CD8-positive, alpha-beta memory T cell (primary cell): ENCODE measurements around the gene ESR1. TPM values are rescaled to one million over a fixed set of nuclear protein-coding genes. Genes with fewer than 3 reads are reported as not detected.
A peak's percentile ranks its signal among the peaks of the same experiment; 100 is the strongest.
"Not testable (repeated sequence)": the region's sequence is repeated elsewhere in the genome, so short reads cannot be mapped to it uniquely, and the experiment has no call there.

ENCODE experiments used
- CTCF ChIA-PET: fragments of 350-600 bp; sonication (Branson Sonifier 250); formaldehyde crosslinking; loops from one replicate; lab custom pipeline; 2021; ENCODE audit warnings: antibody characterized with exemption; lab: Charles Lee
- POLR2A ChIA-PET: fragments of 350-600 bp; sonication (Branson Sonifier 250); formaldehyde crosslinking; loops from one replicate; lab custom pipeline; 2021; ENCODE audit warnings: antibody characterized with exemption; lab: Charles Lee
- DNase-seq, 5 donors: peaks; one replicate each; pipeline versions ENCODE4 v3.0.0 to v3.0.0-alpha.2; 2020 to 2022; ENCODE audit warnings: mixed read lengths in 1 of 5
- H3K27ac ChIP-seq: one replicate; pipeline ENCODE4 v1.7.0; 2013; ENCODE audit warnings: low read depth, mild to moderate bottlenecking, low read length, moderate library complexity
- H3K27me3 ChIP-seq: 2 replicates; pipeline ENCODE4 v1.7.0; 2013; ENCODE audit warnings: low read length, mild to moderate bottlenecking; ENCODE audit not compliant: insufficient read depth, poor library complexity, severe bottlenecking
- H3K36me3 ChIP-seq: 2 replicates; pipeline ENCODE4 v1.7.0; 2013; ENCODE audit warnings: mild to moderate bottlenecking, low read length, moderate library complexity; ENCODE audit not compliant: insufficient read depth
- H3K4me1 ChIP-seq: 2 replicates; pipeline ENCODE4 v1.7.0; 2013; ENCODE audit warnings: mild to moderate bottlenecking, low read length, moderate library complexity; ENCODE audit not compliant: insufficient read depth
- H3K4me3 ChIP-seq: 2 replicates; pipeline ENCODE4 v1.7.0; 2013; ENCODE audit warnings: mild to moderate bottlenecking, low read length
- H3K9me3 ChIP-seq: 2 replicates; pipeline ENCODE4 v1.7.0; 2013; ENCODE audit warnings: mild to moderate bottlenecking, low read length
- H3K27ac Mint-ChIP-seq, 8 donors: one replicate each; pipeline ENCODE4 v1.8.0; 2020 to 2021; ENCODE audit warnings: mixed read lengths in 8 of 8, mild to moderate bottlenecking in 6 of 8, inconsistent platforms in 3 of 8, moderate library complexity in 3 of 8
- H3K27me3 Mint-ChIP-seq, 2 donors: one replicate each; pipeline ENCODE4 v1.8.0; 2020 to 2021; ENCODE audit warnings: mixed read lengths in 2 of 2, mild to moderate bottlenecking in 1 of 2, moderate library complexity in 1 of 2
- H3K36me3 Mint-ChIP-seq, 3 donors: one replicate each; pipeline ENCODE4 v1.8.0; 2020 to 2021; ENCODE audit warnings: mixed read lengths in 3 of 3, inconsistent platforms in 1 of 3, mild to moderate bottlenecking in 1 of 3
- H3K4me1 Mint-ChIP-seq, 3 donors: one replicate each; pipeline ENCODE4 v1.8.0; 2020 to 2021; ENCODE audit warnings: mixed read lengths in 3 of 3, inconsistent platforms in 1 of 3, mild to moderate bottlenecking in 1 of 3
- H3K4me3 Mint-ChIP-seq, 7 donors: one replicate each; pipeline ENCODE4 v1.8.0; 2020 to 2021; ENCODE audit warnings: mixed read lengths in 7 of 7, mild to moderate bottlenecking in 6 of 7, moderate library complexity in 4 of 7, inconsistent platforms in 2 of 7
- H3K9me3 Mint-ChIP-seq, 5 donors: one replicate each; pipeline ENCODE4 v1.8.0; 2020 to 2022; ENCODE audit warnings: mixed read lengths in 5 of 5, mild to moderate bottlenecking in 3 of 5, moderate library complexity in 2 of 5, inconsistent platforms in 1 of 5
- polyA plus RNA-seq: library from polyadenylated mRNA; unstranded; fragments of 300-500 nt; fragmentation: Illumina TruSeq; gene quantifications from one replicate; pipeline ENCODE4 v1.2.3, GENCODE V29; 2021
- total RNA-seq, 2 experiments: library from RNA; stranded (reverse); gene quantifications; one replicate each; pipeline ENCODE4 v1.2.3, GENCODE V29; 2021

Gene ESR1
- total and polyA plus RNA-seq, 3 experiments from 2014 or later: 0.15 to 1.2 TPM; not detected in 1

- Histone ChIP-seq H3K4me3 (no peak overlapping the region), H3K9me3 (no peaks in the 10 kb centered on the region), H3K27ac (no peak overlapping the region), H3K4me1 (no peaks in the 10 kb centered on the region), H3K27me3 (no peaks in the 10 kb centered on the region), H3K36me3 (no peaks in the 10 kb centered on the region)
- Mint-ChIP-seq H3K9me3 (no peaks in the 10 kb centered on the region), H3K36me3 (no peaks in the 10 kb centered on the region), H3K4me3 (no peak overlapping the region), H3K4me1 (no peaks in the 10 kb centered on the region), H3K27ac (no peak overlapping the region), H3K27me3 (peaks cover 0 to 3% of the 10 kb centered on the region in 2 donors)
- DNase-seq: no peak
- POLR2A ChIA-PET: no interaction called here
- CTCF ChIA-PET: no interaction called here
Measured at GRCh38 chr6:151881231-151881630, 73.7 kb downstream of the ESR1 start.

- ChIA-PET CTCF (no interaction called here), POLR2A (no interaction called here)
- Histone ChIP-seq H3K9me3 (no peaks in the 10 kb centered on the region), H3K4me3 (no peak overlapping the region), H3K36me3 (no peaks in the 10 kb centered on the region), H3K27ac (no peak overlapping the region), H3K27me3 (no peaks in the 10 kb centered on the region), H3K4me1 (no peaks in the 10 kb centered on the region)
- Mint-ChIP-seq H3K27me3 (peaks cover 0 to 3% of the 10 kb centered on the region in 2 donors), H3K27ac (no peak overlapping the region), H3K4me1 (no peaks in the 10 kb centered on the region), H3K4me3 (no peak overlapping the region), H3K9me3 (no peaks in the 10 kb centered on the region), H3K36me3 (no peaks in the 10 kb centered on the region)
- DNase-seq: no peak
Measured at GRCh38 chr6:151882206-151882605, 74.7 kb downstream of the ESR1 start.

GRCh38 chr6:151885234-151885633, 77.8 kb downstream of the ESR1 start:
- H3K27ac ChIP-seq: no peak overlapping the region
- H3K4me3 ChIP-seq: no peak overlapping the region
- H3K27ac Mint-ChIP-seq: no peak overlapping the region
- H3K4me1 ChIP-seq: no peaks in the 10 kb centered on the region
- ChIA-PET POLR2A (no interaction called here), CTCF (no interaction called here)
- H3K27me3 Mint-ChIP-seq: peaks cover 0 to 3% of the 10 kb centered on the region in 2 donors
- H3K36me3 ChIP-seq: no peaks in the 10 kb centered on the region
- no peak for DNase-seq
- no peaks in the 10 kb centered on the region for H3K27me3 ChIP-seq
- no peaks in the 10 kb centered on the region for H3K4me1 Mint-ChIP-seq
- H3K4me3 Mint-ChIP-seq: no peak overlapping the region
- H3K9me3 ChIP-seq: no peaks in the 10 kb centered on the region
- H3K9me3 Mint-ChIP-seq: no peaks in the 10 kb centered on the region
- H3K36me3 Mint-ChIP-seq: no peaks in the 10 kb centered on the region

- H3K4me1 ChIP-seq: no peaks in the 10 kb centered on the region
- no peak overlapping the region for H3K27ac ChIP-seq
- CTCF ChIA-PET: no interaction called here
- peaks cover 0 to 8% (median 2%) of the 10 kb centered on the region in 5 donors for H3K9me3 Mint-ChIP-seq
- no peaks in the 10 kb centered on the region for H3K36me3 ChIP-seq
- no peak overlapping the region for H3K4me3 Mint-ChIP-seq
- H3K4me1 Mint-ChIP-seq: no peaks in the 10 kb centered on the region
- peaks cover 0 to 15% (median 0%) of the 10 kb centered on the region in 3 donors for H3K36me3 Mint-ChIP-seq
- POLR2A ChIA-PET: no interaction called here
- H3K9me3 ChIP-seq: no peaks in the 10 kb centered on the region
- no peaks in the 10 kb centered on the region for H3K27me3 ChIP-seq
- no peak for DNase-seq
- peaks cover 1 to 4% of the 10 kb centered on the region in 2 donors for H3K27me3 Mint-ChIP-seq
- H3K27ac Mint-ChIP-seq: no peak overlapping the region
- H3K4me3 ChIP-seq: no peak overlapping the region
Measured at GRCh38 chr6:151891524-151891923, 84.0 kb downstream of the ESR1 start.

- H3K9me3 ChIP-seq, H3K36me3 ChIP-seq, H3K27ac ChIP-seq, H3K27me3 ChIP-seq, H3K27me3 Mint-ChIP-seq, CTCF ChIA-PET, H3K4me1 Mint-ChIP-seq, DNase-seq, H3K4me1 ChIP-seq, POLR2A ChIA-PET, H3K27ac Mint-ChIP-seq, H3K4me3 Mint-ChIP-seq, H3K4me3 ChIP-seq: not testable (repeated sequence)
- peaks cover 0 to 28% (median 0%) of the 10 kb centered on the region in 3 donors for H3K36me3 Mint-ChIP-seq
- H3K9me3 Mint-ChIP-seq: peaks cover 0 to 22% (median 8%) of the 10 kb centered on the region in 5 donors
Measured at GRCh38 chr6:151894426-151894825, 86.9 kb downstream of the ESR1 start.

- H3K4me3 Mint-ChIP-seq, H3K27ac Mint-ChIP-seq, H3K27ac ChIP-seq, H3K4me1 ChIP-seq, H3K36me3 ChIP-seq, CTCF ChIA-PET, H3K4me3 ChIP-seq, DNase-seq, POLR2A ChIA-PET, H3K9me3 ChIP-seq, H3K4me1 Mint-ChIP-seq, H3K27me3 Mint-ChIP-seq, H3K27me3 ChIP-seq: not testable (repeated sequence)
- Mint-ChIP-seq H3K9me3 (peaks cover 6 to 24% (median 19%) of the 10 kb centered on the region in 5 donors), H3K36me3 (peaks cover 0 to 33% (median 0%) of the 10 kb centered on the region in 3 donors)
Measured at GRCh38 chr6:151899221-151899620, 91.7 kb downstream of the ESR1 start.

- H3K4me1 Mint-ChIP-seq, H3K27me3 Mint-ChIP-seq, POLR2A ChIA-PET, H3K4me3 ChIP-seq, H3K27me3 ChIP-seq, DNase-seq, H3K4me3 Mint-ChIP-seq, CTCF ChIA-PET, H3K9me3 ChIP-seq, H3K27ac Mint-ChIP-seq, H3K36me3 ChIP-seq, H3K27ac ChIP-seq, H3K4me1 ChIP-seq: not testable (repeated sequence)
- peaks cover 0 to 27% (median 0%) of the 10 kb centered on the region in 3 donors for H3K36me3 Mint-ChIP-seq
- peaks cover 6 to 24% (median 19%) of the 10 kb centered on the region in 5 donors for H3K9me3 Mint-ChIP-seq
Measured at GRCh38 chr6:151899796-151900195, 92.3 kb downstream of the ESR1 start.

- Mint-ChIP-seq H3K4me1 (no peaks in the 10 kb centered on the region), H3K36me3 (peaks cover 0 to 24% (median 0%) of the 10 kb centered on the region in 3 donors), H3K9me3 (peaks cover 6 to 24% (median 19%) of the 10 kb centered on the region in 5 donors), H3K27ac (no peak overlapping the region), H3K4me3 (no peak overlapping the region), H3K27me3 (peaks cover 0 to 4% of the 10 kb centered on the region in 2 donors)
- H3K9me3 ChIP-seq: no peaks in the 10 kb centered on the region
- H3K4me3 ChIP-seq: no peak overlapping the region
- DNase-seq: no peak
- H3K36me3 ChIP-seq: no peaks in the 10 kb centered on the region
- ChIA-PET POLR2A (no interaction called here), CTCF (no interaction called here)
- H3K4me1 ChIP-seq: no peaks in the 10 kb centered on the region
- no peaks in the 10 kb centered on the region for H3K27me3 ChIP-seq
- H3K27ac ChIP-seq: no peak overlapping the region
Measured at GRCh38 chr6:151900256-151900655, 92.8 kb downstream of the ESR1 start.

- ChIA-PET POLR2A (no interaction called here), CTCF (no interaction called here)
- Mint-ChIP-seq H3K27ac (peak overlapping the region in 1 of 8 donors; percentile 76), H3K27me3 (peaks cover 0 to 3% of the 10 kb centered on the region in 2 donors), H3K4me3 (no peak overlapping the region), H3K4me1 (no peaks in the 10 kb centered on the region), H3K9me3 (peaks cover 6 to 24% (median 19%) of the 10 kb centered on the region in 5 donors), H3K36me3 (peaks cover 0 to 24% (median 0%) of the 10 kb centered on the region in 3 donors)
- H3K4me1 ChIP-seq: no peaks in the 10 kb centered on the region
- H3K9me3 ChIP-seq: no peaks in the 10 kb centered on the region
- no peak overlapping the region for H3K4me3 ChIP-seq
- no peak overlapping the region for H3K27ac ChIP-seq
- no peak for DNase-seq
- no peaks in the 10 kb centered on the region for H3K36me3 ChIP-seq
- H3K27me3 ChIP-seq: no peaks in the 10 kb centered on the region
Measured at GRCh38 chr6:151901009-151901411, 93.5 kb downstream of the ESR1 start.
